HepG2 (cell line): Measurements from ENCODE around the gene NFYC. TPM values are rescaled to one million over a fixed set of nuclear protein-coding genes. Genes with fewer than 3 reads are reported as not detected.

Experiments used
- ATAC-seq: fragments of 200-7000 bp; cut with Tn5 transposase; 3 replicates; pipeline ENCODE4 v1.9.1; 2020; ENCODE audit warnings: mild to moderate bottlenecking, moderate library complexity
- BruUV-seq: library from RNA; stranded (reverse); fragments of 400-500 nt; replicated peaks from 2 replicates; lab custom pipeline; 2021; lab: Mats Ljungman, UMichigan
- CTCF ChIA-PET: fragments of 300-600 bp; formaldehyde crosslinking; extraction: SDS; loops from one replicate; lab custom pipeline; 2021; ENCODE audit warnings: low total read pairs, inconsistent platforms, low intra/inter-chr PET ratio; lab: Yijun Ruan, JAX
- POLR2A ChIA-PET: fragments of 350-600 bp; sonication (Branson Sonifier 250); formaldehyde crosslinking; loops from one replicate; lab custom pipeline; 2020; ENCODE audit warnings: antibody characterized with exemption, inconsistent platforms; lab: Yijun Ruan, JAX
- DNase-seq: peaks from one replicate; pipeline ENCODE4 v3.0.0-alpha.2; 2015; ENCODE audit warnings: low spot score
- FAIRE-seq: peaks from 3 replicates; lab custom pipeline; 2011; peaks lifted over from hg19 to GRCh38; lab: Jason Lieb, UNC
- H2AFZ ChIP-seq: one replicate; pipeline ENCODE4 v1.6.1; 2011; ENCODE audit warnings: low read length, inconsistent platforms
- H3K27ac ChIP-seq: fragments of 300-600 bp; 3 replicates; pipeline ENCODE4 v1.8.0; 2011; ENCODE audit warnings: mixed run types, mild to moderate bottlenecking, mixed read lengths, low read length, inconsistent platforms; ENCODE audit not compliant: insufficient read depth; ENCODE audit errors: extremely low read length
- H3K27me3 ChIP-seq, 2 experiments: fragments of 200-600 bp in 1 of 2; 2 replicates in 1 of 2; 3 replicates in 1 of 2; pipeline versions ENCODE4 v1.6.0 to v1.8.0; 2011; ENCODE audit warnings: low read length in 2 of 2, mild to moderate bottlenecking in 2 of 2, moderate library complexity in 2 of 2, inconsistent platforms in 1 of 2; ENCODE audit not compliant: insufficient read depth in 2 of 2, control insufficient read depth in 1 of 2
- H3K36me3 ChIP-seq, 2 experiments: fragments of 200-600 bp in 1 of 2; replicated peaks in 1 of 2; 2 replicates in 1 of 2; 3 replicates in 1 of 2; pipeline versions ENCODE4 v1.5.1 to v1.8.0; 2011; ENCODE audit warnings: low read length in 2 of 2, inconsistent platforms in 1 of 2; ENCODE audit not compliant: insufficient read depth in 2 of 2, control insufficient read depth in 1 of 2
- H3K4me1 ChIP-seq: 2 replicates; pipeline ENCODE4 v1.5.1; 2012; ENCODE audit warnings: low read length, inconsistent platforms; ENCODE audit not compliant: insufficient read depth
- H3K4me2 ChIP-seq: 2 replicates; pipeline ENCODE4 v1.6.0; 2011; ENCODE audit warnings: low read depth, low read length, inconsistent platforms
- H3K4me3 ChIP-seq, 3 experiments: fragments of 200-600 bp in 1 of 3; sonication (generic), shearing (Covaris generic) in 1 of 3; replicated peaks in 1 of 3; 2 replicates each; pipeline ENCODE4 v1.5.1; 2011 to 2016; ENCODE audit warnings: low read length in 3 of 3, inconsistent platforms in 2 of 3, low read depth in 2 of 3, mild to moderate bottlenecking in 2 of 3, control low read depth in 1 of 3, mixed read lengths in 1 of 3; ENCODE audit not compliant: insufficient read depth in 1 of 3
- H3K79me2 ChIP-seq: one replicate; pipeline ENCODE4 v1.6.1; 2011; ENCODE audit warnings: low read length, inconsistent platforms; ENCODE audit not compliant: insufficient read depth
- H3K9ac ChIP-seq: 2 replicates; pipeline ENCODE4 v1.6.0; 2011; ENCODE audit warnings: mild to moderate bottlenecking, low read depth, low read length, inconsistent platforms; ENCODE audit not compliant: insufficient read depth
- H3K9me3 ChIP-seq: 2 replicates; pipeline ENCODE4 v1.5.1; 2012; ENCODE audit warnings: mild to moderate bottlenecking, low read length
- H4K20me1 ChIP-seq: 2 replicates; pipeline ENCODE4 v1.6.0; 2011; ENCODE audit warnings: inconsistent platforms, mild to moderate bottlenecking, low read length, moderate library complexity; ENCODE audit not compliant: insufficient read depth
- GABPA ChIP-seq, 2 experiments: IDR thresholded peaks; 2 replicates each; pipeline ENCODE4 v1.6.1; 2011 to 2016; ENCODE audit warnings: low read depth in 2 of 2, low read length in 1 of 2, missing biosample characterization in 1 of 2, missing genetic modification characterization in 1 of 2
- LCORL ChIP-seq, 2 experiments: fragments of 450-650 bp in 1 of 2; sonication (generic) in 1 of 2; formaldehyde crosslinking in 1 of 2; IDR thresholded peaks; 2 replicates each; pipeline versions ENCODE4 v1.5.0 to v1.6.1; 2017 to 2020; ENCODE audit warnings: antibody characterized with exemption in 1 of 2, missing genetic modification reagents in 1 of 2
- MAX ChIP-seq: IDR thresholded peaks from 2 replicates; pipeline ENCODE4 v1.6.1; 2012; ENCODE audit warnings: inconsistent platforms
- MED1 ChIP-seq: sonication (generic); formaldehyde crosslinking; IDR thresholded peaks from 2 replicates; pipeline ENCODE4 v1.4.0; 2020; ENCODE audit warnings: missing genetic modification reagents
- POLR2A ChIP-seq, 2 experiments: IDR thresholded peaks; 2 replicates each; pipeline ENCODE4 v1.6.1; 2011; ENCODE audit warnings: low read depth in 2 of 2, low read length in 2 of 2, mild to moderate bottlenecking in 1 of 2, moderate library complexity in 1 of 2; ENCODE audit not compliant: insufficient read depth in 1 of 2
- SCMH1 ChIP-seq: sonication (generic); formaldehyde crosslinking; IDR thresholded peaks from 2 replicates; pipeline ENCODE4 v1.9.0; 2021; ENCODE audit warnings: missing genetic modification reagents, mild to moderate bottlenecking, borderline replicate concordance
- TEAD3 ChIP-seq: optimal IDR thresholded peaks from 2 replicates; pipeline ENCODE3; 2016; ENCODE audit warnings: borderline replicate concordance
- ZBTB34 ChIP-seq: sonication (generic); formaldehyde crosslinking; IDR thresholded peaks from 2 replicates; pipeline ENCODE4 v1.8.0; 2022; ENCODE audit warnings: mild to moderate bottlenecking, missing genetic modification reagents
- ZKSCAN1 ChIP-seq: fragments of 150-350 bp; IDR thresholded peaks from 2 replicates; pipeline ENCODE4 v1.6.1; 2014; ENCODE audit warnings: low read length
- ZNF138 ChIP-seq: sonication (generic); formaldehyde crosslinking; IDR thresholded peaks from 2 replicates; pipeline ENCODE4 v1.5.0; 2020; ENCODE audit warnings: mild to moderate bottlenecking, low read depth, missing genetic modification reagents
- ZNF180 ChIP-seq: sonication (generic); formaldehyde crosslinking; IDR thresholded peaks from 2 replicates; pipeline ENCODE4 v1.4.0; 2020; ENCODE audit warnings: low read depth, missing genetic modification reagents, borderline replicate concordance
- ZNF30 ChIP-seq: sonication (generic); formaldehyde crosslinking; IDR thresholded peaks from 2 replicates; pipeline ENCODE4 v1.5.0; 2020; ENCODE audit warnings: mild to moderate bottlenecking, missing genetic modification reagents
- WGBS: methylation state at CpG from one replicate; pipeline ENCODE4 v1.1.6; 2017; ENCODE audit warnings: low lambda C conversion rate; 5-methylcytosine and 5-hydroxymethylcytosine counted together
- in situ Hi-C: cut with HindIII; loops from 2 replicates; pipeline ENCODE4 v1.10.0; 2017; ENCODE audit warnings: low pct_unique_long_range_greater_than_20kb; ENCODE audit not compliant: extremely low pct_ligation_motif_present
- intact Hi-C: fragments of 100-400 bp; cut with micrococcal nuclease; formaldehyde crosslinking; loops from one replicate; pipeline ENCODE4 v1.10.0; 2022; ENCODE audit not compliant: unreplicated experiment
- polyA plus RNA-seq, 8 experiments: library from polyadenylated mRNA; depleted of rRNA in 3 of 8; stranded (reverse) in 7 of 8; unstranded in 1 of 8; fragments of >200 nt; fragmentation: Illumina TruSeq in 4 of 8; extraction: Trizol in 4 of 8; gene quantifications; 2 replicates each; pipeline versions ENCODE4 v1.2.1 to v1.2.3, GENCODE V29; 2011 to 2016; ENCODE audit warnings: low read depth in 4 of 8, missing spikeins in 1 of 8, mixed read lengths in 1 of 8; ENCODE audit not compliant: insufficient read depth in 1 of 8
- total RNA-seq, 5 experiments: library from RNA; depleted of rRNA; stranded (reverse); fragments of >200 nt; fragmentation: Illumina TruSeq; extraction: Trizol; gene quantifications; 2 replicates each; pipeline ENCODE4 v1.2.3, GENCODE V29; 2016; ENCODE audit warnings: low read depth in 1 of 5

The NFYC gene
- total and polyA plus RNA-seq, 2 of the 13 experiments (the other 11 are each of a cell fraction or from before 2014, with no cell fraction given) = 33.9 to 73.7 TPM

- H3K27me3 ChIP-seq = no peaks in the 10 kb centered on the region
- WGBS = 52% methylated on average over 16 of the region's 16 CpGs
- ChIA-PET POLR2A (interaction anchor here (1.3 kb wide), 1 partner anchor 32 kb away, joined by 3 read pairs; the partner anchor contains the start of gene NFYC), CTCF (no interaction called here)
- no peak overlapping the region for H3K27ac ChIP-seq
- H3K9ac ChIP-seq = 0 out of 2 replicates have a peak overlapping the region, but pooled peaks have one; percentile 30
- intact Hi-C loops (no loop called here), in situ Hi-C loops (no loop called here)
- no TSS peak for BruUV-seq
- H2AFZ ChIP-seq = no peak overlapping the region
- H3K4me1 ChIP-seq = peaks cover 38% of the 10 kb centered on the region
- H3K79me2 ChIP-seq = no peaks in the 10 kb centered on the region
- FAIRE-seq = peak; percentile 4
- TF ChIP-seq ZNF180 (CRISPR knock-in tag) = no peak
- peak; percentile 80; the same call in 1 of the 2 replicates for TF ChIP-seq ZKSCAN1
- no peak for TF ChIP-seq SCMH1 (CRISPR knock-in tag)
- TF ChIP-seq MED1 (CRISPR knock-in tag) = no peak
- no peak for TF ChIP-seq ZNF30
- no peak for TF ChIP-seq ZNF138 (CRISPR knock-in tag)
- H3K36me3 ChIP-seq = no peaks in the 10 kb centered on the region
- no peak for DNase-seq
- peak; percentile 48; the same call in 2 of the 3 replicates for ATAC-seq
- H3K4me2 ChIP-seq = peak overlapping the region; percentile 63
- no peaks in the 10 kb centered on the region for H3K9me3 ChIP-seq
- H3K4me3 ChIP-seq = no peak overlapping the region
- no peaks in the 10 kb centered on the region for H4K20me1 ChIP-seq
Observed at GRCh38 chr1:40658751-40659648, 32.5 kb upstream of the NFYC start.

- no peaks in the 10 kb centered on the region for H4K20me1 ChIP-seq
- 0 out of 2 replicates have a peak overlapping the region, but pooled peaks have one; percentile 30 for H3K9ac ChIP-seq
- peaks cover 44% of the 10 kb centered on the region for H3K4me1 ChIP-seq
- H3K36me3 ChIP-seq = no peaks in the 10 kb centered on the region
- ATAC-seq (no peak; the same call in 1 of the 3 replicates), FAIRE-seq (no peak), DNase-seq (peak; percentile 43)
- BruUV-seq = no TSS peak
- no peaks in the 10 kb centered on the region for H3K79me2 ChIP-seq
- H3K4me2 ChIP-seq = peak overlapping the region; percentile 63
- no peak overlapping the region for H3K4me3 ChIP-seq
- intact Hi-C loops (no loop called here), in situ Hi-C loops (no loop called here)
- no peaks in the 10 kb centered on the region for H3K27me3 ChIP-seq
- CTCF ChIA-PET = no interaction called here
- H3K9me3 ChIP-seq = no peaks in the 10 kb centered on the region
- POLR2A ChIA-PET = interaction anchor here (1.3 kb wide), 1 partner anchor 31 kb away, joined by 3 read pairs; the partner anchor contains the start of gene NFYC
- H3K27ac ChIP-seq = no peak overlapping the region
- no peak overlapping the region for H2AFZ ChIP-seq
- 49% methylated on average over 7 of the region's 7 CpGs for WGBS
- no peak for TF ChIP-seq LCORL (IDR thresholded peaks at IDR 0.05)
- TF ChIP-seq LCORL (CRISPR knock-in tag; IDR thresholded peaks at IDR 0.05) = peak; percentile 48; the same call in 1 of the 2 replicates
- peak; percentile 28 for TF ChIP-seq TEAD3 (CRISPR knock-in tag)
- no peak for TF ChIP-seq GABPA (IDR thresholded peaks at IDR 0.05; ENCODE audit: low read depth, low read length)
- peak; percentile 76 for TF ChIP-seq GABPA (CRISPR knock-in tag; IDR thresholded peaks at IDR 0.05; ENCODE audit: low read depth)
- no peak for TF ChIP-seq POLR2A (IDR thresholded peaks at IDR 0.05; ENCODE audit: insufficient read depth in 1 of 2, low read depth in 2 of 2, low read length in 2 of 2)
- no peak for TF ChIP-seq ZBTB34
- TF ChIP-seq MAX = 0 out of 2 replicates have a peak, but pooled peaks have one; percentile 37
Observed at GRCh38 chr1:40659649-40659947, 31.9 kb upstream of the NFYC start.
